NCI-H82 treated with DMSO at 0.1 percent for 48 hours (cell line): Measurements from ENCODE around the gene NFATC2.

Experiments
- DNase-seq: peaks from one replicate; lab custom pipeline; 2025; ENCODE audit not compliant: unreplicated experiment; lab: John Stamatoyannopoulos, UW

The NFATC2 gene

DNA sequence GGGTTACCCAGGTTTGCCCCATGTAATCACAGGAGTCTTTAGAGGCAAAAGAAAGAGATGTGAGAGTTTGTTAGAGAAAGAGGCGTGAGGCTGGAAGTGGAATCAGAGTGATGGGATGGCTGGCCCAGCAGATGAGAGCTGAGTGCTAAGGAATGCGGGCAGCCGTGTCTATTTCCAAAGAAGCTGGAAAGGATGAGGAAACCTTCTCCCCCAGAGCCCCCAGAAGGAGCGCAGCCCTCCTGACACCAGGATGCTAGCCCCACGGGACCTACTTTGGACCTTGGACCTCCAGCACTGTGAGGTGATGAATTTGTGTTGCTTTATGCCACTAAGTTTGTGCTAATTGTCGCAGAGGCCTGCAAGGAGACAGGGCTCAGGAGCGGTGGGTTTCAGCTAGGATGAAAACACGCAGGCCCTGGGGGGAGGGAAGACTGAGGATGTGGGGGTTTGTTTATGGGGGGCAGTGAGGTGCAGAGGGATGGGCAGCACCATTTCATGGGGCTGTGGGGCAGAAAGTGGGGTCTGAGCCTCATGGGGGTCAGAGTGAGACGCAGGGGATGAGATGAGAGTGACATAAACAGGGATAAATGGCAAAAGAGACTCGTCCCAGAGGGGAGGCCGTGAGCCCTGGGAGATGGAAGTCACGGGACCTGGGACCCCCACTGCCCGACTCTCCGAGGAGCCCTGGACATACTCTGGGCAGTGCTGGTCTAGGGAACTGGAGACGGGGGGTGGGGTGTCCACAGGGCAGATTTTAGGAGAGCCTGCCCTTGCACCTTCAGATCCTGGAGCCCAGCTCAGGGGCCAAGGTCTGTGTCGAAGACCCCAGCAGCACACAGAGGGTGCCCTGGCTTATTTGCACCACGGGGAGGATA is 160.2 kb downstream of the NFATC2 start:
- DNase-seq = no peak

DNA sequence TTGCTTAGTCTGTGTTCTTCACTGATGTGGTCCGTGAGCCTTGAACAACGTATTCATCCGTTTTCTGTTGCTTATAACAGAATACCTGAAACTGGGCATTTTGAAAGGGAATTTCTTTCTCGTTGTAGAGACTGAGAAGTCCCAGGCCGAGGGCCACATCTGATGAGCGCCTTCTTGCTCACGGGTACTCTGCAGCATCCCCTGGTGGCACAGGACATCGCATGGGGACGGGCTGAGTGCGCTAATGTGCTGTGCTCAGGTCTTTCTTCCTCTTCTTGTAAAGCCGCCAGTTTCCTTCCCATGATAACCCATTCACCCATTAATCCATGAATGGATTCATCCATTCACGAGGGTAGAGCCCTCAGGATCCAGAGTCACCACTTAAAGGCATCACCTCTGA is 161.0 kb downstream of the NFATC2 start:
- no peak for DNase-seq

DNA sequence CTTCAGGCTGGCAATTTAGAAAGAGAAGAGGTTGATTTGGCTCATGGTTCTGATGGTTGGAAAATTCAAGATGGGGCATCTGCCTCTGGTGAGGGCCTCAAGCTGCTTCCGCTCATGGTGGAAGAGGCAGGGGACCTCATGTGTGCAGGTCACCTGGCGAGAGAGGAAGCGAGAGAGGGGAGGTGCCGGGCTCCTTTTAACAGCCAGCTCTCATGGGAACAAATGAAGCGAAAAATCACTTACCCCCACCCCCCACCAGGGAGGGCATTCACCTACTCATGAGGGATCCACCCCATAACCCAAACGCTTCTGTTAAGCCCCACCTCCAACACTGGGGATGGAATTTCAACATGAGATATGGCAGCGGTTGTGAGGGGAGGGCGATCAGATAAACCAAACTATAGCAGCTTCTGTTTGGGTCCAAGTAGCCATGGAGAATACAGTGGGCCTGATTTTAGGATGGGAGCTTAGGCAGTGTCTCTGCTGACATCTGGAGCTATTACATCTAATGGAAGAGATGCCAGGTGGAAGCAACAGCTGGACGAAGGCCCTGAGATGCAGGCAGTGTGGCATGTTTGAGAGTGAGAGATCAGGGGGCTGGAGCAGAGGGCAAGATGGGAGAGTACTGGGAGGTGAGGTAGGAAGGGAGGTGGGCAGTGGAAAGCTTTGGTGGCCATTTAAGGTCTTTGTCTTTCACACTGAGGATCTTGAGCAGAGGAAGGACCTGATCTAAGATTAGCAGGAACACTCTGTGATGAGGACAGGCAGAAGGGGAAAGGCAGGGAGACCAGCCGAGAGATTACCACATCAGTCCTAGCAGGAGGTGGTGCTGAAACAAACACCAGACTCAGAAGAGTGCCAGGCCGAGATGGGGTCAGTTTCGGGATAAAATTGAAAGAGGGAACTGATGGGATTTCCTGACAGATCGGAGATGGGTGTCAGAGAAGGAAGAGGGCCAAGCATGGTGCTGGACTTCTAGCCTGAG is 161.8 kb downstream of the NFATC2 start:
- DNase-seq = no peak

DNA sequence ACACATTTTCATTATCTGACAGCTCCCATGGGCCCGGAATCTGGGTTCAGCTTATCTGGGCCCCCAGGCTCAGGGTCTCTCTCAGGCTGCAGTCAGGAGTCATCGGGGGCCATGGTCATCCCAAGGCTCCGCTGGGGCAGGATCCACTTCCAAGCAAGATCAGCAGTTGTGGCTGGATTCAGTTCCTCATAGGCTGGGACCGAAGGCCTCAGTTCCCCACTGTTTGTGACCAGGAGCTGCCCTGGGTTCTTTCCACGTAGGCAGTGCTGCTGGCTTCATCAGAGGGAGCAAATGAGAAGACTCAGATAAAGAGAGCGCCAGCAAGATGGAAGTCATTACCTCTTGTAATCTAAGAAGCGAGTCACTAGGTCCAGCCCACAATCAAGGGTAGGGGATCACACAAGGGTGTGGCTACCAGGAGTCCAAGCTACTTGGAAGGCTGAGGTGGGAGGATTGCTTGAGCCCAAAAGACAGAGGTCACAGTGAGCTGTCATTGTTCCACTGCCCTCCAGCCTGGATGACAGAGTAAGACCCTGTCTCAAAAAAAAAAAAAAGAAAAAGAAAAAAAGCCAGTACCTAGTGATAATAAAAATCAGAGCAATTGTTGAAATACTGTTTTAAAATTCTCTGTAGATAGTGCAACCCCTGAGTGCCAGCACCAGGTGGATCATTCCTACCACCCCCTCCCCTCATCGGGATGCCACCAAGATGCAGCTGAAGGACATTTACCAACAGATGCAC is 162.7 kb downstream of the NFATC2 start:
- DNase-seq = no peak

DNA sequence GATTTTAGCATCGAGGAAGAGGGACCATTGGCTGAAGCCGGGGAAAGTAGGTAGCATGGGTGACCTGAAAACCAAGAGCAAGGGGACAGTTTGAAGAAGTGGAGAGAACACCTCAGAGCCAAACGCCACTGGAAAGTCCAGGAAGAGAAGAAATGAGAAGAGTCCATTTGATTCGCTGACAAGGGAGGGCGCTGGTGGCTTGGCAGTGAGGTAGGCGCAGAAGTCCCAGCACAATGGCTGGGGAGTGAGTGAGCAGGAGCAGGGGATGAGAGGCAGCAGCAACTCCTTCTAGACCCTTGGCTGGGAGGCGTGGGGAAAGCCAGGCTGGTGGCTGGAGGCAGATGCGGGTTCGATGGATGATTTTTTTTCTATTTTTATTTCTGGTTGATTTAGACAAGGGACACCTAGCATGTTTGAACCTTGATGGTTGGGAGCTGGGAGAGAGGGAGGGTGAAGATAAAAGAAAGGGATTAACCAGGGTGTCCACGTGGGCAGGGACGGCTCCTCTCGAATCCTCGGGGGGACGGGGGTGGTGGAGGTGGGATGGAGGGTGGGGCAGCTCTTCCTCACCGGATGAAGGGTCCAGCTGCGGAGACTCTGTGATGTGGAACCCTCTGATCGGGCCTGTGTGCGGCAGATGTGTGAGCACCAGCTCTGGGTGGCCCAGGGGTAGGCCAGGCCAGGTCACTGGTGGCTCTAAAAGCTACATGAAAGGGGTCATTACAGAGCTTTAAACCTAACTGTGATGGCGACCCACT is 164.2 kb downstream of the NFATC2 start:
- no peak for DNase-seq

DNA sequence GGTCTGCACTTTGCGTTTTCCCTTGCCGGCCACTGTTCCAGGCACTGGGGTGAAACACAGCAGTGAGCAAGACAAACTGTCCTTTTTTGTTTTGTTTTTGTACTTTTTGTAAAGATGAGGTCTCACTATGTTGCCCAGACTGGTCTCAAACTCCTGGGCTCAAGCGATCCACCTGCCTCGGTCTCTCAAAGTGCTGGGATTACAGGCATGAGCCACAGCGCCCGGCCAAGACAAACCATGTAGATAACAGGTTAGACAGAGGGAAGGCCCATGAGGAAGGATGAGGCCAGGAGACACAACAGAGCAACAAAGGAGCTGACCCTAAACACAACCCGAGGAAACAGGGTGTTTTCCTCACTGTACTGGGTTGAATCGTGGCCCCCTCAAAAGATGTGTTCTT is 165.4 kb downstream of the NFATC2 start:
- DNase-seq = no peak

DNA sequence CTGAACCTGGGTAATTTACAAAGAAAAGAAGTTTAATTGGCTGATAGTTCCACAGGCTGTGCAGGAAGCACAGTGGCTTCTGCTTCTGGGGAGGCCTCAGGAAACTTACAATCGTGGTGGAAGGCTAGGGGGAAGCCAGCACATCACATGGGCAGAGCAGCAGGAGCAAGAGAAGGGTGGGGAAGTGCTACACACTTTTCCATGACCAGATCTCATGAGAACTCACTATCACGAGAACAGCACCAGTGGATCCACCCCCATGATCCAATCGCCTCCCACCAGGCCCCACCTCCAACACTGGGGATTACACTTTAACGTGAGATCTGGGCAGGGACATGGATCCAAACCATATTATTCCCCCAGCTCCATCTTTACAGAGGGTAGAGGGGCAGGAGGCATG is 166.4 kb downstream of the NFATC2 start:
- DNase-seq = no peak

DNA sequence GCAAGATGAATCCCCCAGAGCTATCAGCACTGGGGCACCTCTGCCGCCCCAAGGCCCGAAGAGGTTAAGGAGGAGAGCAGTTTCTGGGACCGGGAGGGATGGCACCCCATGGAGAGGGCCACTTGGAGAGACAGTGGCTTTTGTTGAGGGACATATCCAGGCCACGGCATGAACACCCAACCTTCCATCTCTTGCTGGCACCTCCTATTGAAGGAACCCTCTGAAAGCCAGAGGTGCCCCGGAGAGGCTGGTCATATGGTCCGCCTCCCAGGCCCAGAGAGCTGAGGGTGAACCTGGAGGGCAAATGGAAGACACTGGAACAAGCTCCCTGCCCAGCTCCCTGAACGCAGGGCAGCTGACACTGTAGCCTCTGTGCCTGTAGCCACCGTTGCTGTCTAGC is 167.0 kb downstream of the NFATC2 start:
- no peak for DNase-seq

DNA sequence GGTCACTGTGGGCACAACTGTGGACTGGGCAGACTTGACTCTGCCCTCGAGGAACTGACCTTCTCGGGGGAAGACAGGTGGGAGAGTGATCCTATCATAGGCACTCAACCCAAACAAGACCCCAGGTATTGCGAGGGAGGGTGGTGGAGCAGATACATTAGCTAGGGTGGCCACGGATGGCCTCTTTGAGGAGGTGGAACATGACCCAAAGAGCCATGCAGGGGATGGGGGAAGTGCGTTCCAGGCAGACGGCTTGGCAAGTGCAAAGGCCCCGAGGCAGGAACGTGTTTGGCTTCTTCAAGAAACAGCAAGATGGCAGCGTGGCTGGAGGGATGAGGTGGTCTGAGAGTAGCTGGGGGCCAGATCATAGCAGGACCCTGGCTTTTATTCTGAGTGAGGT is 167.6 kb downstream of the NFATC2 start:
- no peak for DNase-seq

DNA sequence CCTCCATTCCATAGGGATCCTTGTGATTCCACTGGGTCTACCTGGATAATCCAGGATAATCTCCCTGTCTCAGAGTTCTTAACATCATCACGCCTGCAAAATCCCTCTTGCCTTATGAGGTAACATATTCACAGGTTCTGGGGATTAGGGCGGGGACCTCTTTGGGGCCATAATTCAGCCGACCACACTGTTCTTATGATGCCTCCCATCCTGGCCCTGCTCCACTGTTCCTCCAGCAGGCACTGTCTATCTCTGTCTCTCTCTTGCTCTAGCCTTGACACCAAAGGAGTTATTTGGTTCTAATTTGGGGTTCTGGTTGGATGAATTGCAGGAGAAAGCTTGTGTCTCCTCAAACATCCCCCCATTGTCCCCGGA is 168.1 kb downstream of the NFATC2 start:
- peak; percentile 13 for DNase-seq

DNA sequence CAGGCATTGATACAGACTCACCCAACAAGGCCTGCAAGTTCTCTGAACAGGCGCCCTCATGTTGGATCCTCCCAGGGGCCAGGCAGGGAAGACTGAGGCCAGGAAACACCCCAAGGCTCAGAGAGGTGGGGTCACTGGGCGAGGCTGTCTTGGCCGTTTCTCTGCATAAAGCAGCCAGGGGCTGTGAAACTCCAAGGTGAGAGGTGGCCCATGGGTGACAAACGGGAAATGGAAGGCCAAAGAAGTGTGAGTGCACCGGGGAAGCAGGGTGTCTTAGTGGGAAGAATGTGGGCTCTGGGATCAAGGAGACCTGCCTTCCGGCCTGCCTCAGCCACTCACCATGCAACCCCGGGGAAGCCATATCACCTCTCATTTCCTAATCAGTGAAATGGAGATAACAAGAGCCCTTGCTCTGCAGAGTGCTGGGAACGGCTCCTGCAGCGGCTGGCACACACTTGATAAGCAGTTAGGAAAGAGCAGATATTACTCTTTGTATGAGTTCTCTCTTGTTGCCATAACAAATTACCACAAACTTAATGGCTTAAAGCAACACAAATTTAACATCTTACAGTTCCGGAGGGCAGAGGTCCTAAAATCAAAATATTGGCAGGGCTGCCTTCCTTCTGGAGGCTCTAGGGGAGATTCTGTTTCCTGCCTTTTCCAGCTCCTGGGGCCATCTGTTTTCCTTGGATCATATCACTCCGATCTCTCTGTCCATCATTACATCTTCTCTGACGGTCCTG is 168.6 kb downstream of the NFATC2 start:
- no peak for DNase-seq

DNA sequence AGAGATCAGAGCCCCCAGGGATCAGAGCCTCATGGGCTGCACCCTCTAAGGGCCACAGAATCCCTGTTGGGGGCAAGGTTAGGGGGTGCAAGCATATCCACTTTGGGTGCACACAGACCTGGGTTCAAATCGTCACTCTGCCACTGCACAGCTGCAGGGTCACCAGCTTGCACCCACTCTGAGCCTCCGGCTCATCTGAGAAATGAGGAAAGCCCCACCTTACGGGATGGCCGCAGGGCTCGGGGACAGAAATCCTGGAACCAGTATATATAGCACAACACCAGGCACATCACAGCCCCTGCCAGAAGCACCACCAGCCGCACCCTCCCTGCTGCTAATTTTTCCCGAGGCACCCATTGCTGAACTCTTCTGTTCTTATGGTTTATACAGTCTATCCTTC is 169.6 kb downstream of the NFATC2 start:
- DNase-seq = no peak

DNA sequence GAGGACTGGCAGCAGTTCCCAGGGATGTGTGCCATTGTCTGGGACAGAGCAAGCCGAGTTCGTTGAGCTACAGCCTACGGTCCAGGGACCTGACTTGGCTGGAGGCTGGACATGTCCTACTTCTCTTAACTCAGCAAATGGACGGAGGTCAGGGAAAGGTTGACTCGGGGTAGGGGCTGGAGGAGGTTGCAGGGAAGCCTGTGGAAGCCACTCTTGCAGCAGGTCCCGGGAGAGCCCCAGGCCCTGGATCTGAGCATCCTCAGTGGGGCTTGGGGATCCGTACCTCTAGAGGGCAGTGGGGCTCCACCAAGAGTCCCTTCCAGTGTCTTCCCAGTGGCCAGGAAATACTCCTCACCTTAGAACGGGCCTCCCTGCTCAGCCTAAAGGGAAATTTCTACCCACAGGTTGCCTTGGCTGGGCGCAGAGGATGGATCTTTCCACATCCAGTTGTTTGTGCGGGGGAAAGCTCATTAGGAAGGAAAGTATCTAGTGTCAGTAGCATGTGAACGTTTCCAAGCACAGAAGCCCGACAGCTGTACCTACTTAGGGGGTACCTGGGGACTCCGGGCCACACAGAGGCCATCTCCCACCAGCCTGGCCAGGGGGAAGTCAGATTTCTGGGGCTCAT is 170.2 kb downstream of the NFATC2 start:
- peak; percentile 16 for DNase-seq

DNA sequence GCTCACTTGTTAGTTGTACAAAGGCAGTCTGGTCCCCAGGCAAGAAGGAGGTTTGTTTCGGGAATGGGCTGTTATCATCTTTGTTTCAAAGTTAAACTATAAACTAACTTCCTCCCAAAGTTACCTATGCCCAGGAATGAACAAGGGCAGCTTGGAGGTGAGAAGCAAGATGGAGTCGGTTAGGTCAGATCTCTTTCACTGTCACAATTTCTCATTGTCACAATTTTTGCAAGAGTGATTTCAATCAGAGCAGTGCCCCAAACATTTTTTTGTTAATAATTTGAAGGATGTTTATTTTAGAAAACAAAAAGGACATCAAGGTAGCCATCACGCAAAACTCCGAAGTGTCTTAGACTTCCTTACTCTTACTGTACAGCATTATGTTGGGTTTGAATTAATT is 170.8 kb downstream of the NFATC2 start:
- DNase-seq = no peak

DNA sequence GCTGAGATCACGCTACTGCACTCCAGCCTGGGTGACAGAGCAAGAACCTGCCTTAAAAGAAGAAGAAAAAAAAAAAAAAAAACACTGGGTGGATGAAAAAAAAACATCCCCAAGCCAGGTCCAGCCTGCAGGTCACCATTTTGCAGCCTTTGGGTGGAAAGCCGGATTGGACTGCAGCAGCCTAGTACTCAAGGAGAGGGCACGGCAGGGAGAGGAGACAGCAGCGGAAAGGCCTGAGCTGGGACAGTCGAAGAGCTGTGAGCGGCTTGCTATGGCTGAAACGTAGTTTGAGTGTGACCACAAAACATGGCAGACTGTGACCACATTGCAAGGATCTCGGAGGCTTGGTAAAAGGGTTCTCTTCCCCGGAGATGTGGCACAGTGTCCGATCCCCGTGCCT is 173.0 kb downstream of the NFATC2 start:
- DNase-seq = no peak

DNA sequence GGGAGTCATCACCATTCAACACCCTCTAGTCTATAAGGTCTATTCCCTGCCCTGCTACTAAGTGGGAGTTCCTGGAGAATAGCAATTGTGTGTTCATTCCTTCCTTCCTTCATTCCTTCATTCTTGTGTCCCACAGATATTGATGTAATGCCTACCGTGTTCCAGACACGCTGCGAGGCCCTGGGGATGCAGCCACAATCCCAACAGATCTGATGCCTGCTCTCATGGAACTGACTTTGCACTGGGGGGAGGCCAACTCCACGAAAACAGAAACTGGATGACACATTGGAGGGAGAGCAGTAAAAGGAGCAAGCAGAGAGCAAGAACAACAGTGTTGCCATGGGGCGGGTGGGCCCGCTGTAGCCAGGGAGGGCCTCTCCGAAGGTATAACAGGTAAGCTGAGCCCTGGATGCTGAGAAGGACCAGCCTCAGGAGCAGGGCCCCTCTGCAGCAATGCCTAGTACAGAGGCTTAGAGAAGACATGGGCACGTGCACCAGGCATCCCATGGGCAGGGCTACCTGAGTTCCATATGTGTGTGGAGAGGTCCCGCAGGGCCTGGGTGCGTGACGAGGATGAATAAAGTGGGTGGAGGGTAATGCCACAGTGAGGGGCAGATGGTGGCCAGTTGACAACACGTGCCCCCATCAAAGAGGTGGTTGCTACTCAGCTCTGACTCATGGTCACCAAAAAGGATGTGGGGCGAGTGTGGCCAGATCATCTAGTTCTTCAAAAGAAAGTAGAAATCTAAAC is 173.9 kb downstream of the NFATC2 start:
- no peak for DNase-seq

DNA sequence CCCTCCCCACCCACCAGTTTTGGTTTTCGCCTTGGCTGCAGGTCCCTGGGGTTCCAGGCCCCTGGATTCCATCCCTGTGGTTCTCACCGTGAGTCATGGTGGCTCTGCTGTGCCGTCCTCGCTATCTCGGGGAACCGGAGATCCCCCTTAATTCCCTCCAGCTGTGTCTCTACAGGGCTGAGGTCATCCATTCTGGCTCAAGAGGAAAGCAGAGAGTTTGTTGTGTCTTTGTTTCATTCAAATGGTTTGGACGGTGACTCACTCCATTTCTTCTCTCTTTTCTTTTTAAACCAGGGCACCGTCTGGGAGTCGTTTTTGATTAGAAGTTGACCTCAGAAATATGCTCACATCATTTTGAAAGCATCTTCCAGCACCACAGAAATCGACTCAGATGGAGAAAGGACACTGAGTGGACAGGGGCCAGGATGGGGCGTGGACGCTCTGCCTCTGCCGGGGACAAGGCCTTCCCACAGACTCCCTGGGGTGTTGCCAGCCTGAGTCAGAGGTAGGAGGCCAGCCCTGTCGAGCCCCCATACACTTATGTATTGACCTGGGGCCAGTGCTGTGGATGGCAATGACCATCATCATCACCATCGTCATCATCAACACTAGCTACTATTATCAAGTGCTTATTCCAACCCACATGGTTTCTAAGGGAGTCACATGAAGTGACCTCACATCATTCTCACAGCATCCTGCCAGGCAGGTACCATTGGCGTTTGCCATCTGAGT is 176.2 kb downstream of the NFATC2 start:
- no peak for DNase-seq

DNA sequence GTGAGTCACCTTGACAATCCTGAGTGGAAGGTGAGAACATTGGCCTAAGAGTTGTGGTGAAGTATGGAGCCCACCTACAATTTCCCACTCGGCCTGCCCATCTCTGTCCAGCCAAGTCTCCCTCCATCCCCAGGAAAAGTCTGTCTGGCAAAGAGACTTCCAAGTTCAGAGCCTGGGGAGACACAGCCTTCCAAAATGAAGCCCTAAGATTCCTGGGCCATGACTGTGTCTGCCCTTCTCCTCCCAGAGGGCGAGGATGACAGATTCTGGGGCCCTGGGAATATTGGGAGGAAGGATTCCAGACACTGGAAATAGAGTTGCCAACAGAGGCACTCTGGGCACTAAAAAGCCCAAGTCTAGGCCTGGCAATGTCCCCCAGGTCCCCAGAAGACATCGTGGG is 176.8 kb downstream of the NFATC2 start:
- no peak for DNase-seq
